Nucleus accumbens (tissue), 56 donors: ENCODE results near the gene SMPD4.
"Not testable (repeated sequence)": the region's sequence is repeated elsewhere in the genome, so short reads cannot be mapped to it uniquely, and the experiment has no call there.

Experiments used
- DNase-seq, 56 donors: peaks; one replicate each; lab custom pipeline; 2025; lab: John Stamatoyannopoulos, UW

Gene SMPD4

GRCh38 chr2:130141645-130142370, 39.6 kb downstream of the SMPD4 start:
- not testable (repeated sequence) for DNase-seq

GRCh38 chr2:130141002-130141401, 40.4 kb downstream of the SMPD4 start:
- DNase-seq, result not testable (repeated sequence)

- DNase-seq, result not testable (repeated sequence)
Observed at GRCh38 chr2:130140516-130140915, 40.9 kb downstream of the SMPD4 start.

- not testable (repeated sequence) for DNase-seq
Observed at GRCh38 chr2:130139331-130140280, 41.8 kb downstream of the SMPD4 start.

GRCh38 chr2:130138841-130139251, 42.6 kb downstream of the SMPD4 start:
- not testable (repeated sequence) for DNase-seq

- not testable (repeated sequence) for DNase-seq
Observed at GRCh38 chr2:130138326-130138725, 43.1 kb downstream of the SMPD4 start.

GRCh38 chr2:130137118-130137517, 44.3 kb downstream of the SMPD4 start:
- not testable (repeated sequence) for DNase-seq

- not testable (repeated sequence) for DNase-seq
Observed at GRCh38 chr2:130136546-130136945, 44.9 kb downstream of the SMPD4 start.

- DNase-seq, result no peak
Observed at GRCh38 chr2:130135692-130136541, 45.5 kb downstream of the SMPD4 start.

GRCh38 chr2:130129120-130129829, 52.1 kb downstream of the SMPD4 start, which contains the start of gene POTEF:
TSS of gene POTEF (minus strand) at chr2:130129222. CDS start at chr2:130120515, 8,707 bp downstream.
- not testable (repeated sequence) for DNase-seq

GRCh38 chr2:130128464-130128863, 52.9 kb downstream of the SMPD4 start:
- DNase-seq, result not testable (repeated sequence)

- not testable (repeated sequence) for DNase-seq
Observed at GRCh38 chr2:130127726-130128125, 53.7 kb downstream of the SMPD4 start.

- DNase-seq, result not testable (repeated sequence)
Observed at GRCh38 chr2:130120924-130121323, 60.5 kb downstream of the SMPD4 start.

- DNase-seq, result not testable (repeated sequence)
Observed at GRCh38 chr2:130102597-130103363, 78.6 kb downstream of the SMPD4 start.
